ENCODE data around the gene MAP3K9.
"Not testable (repeated sequence)": the region's sequence is repeated elsewhere in the genome, so short reads cannot be mapped to it uniquely, and the experiment has no call there.

Gene MAP3K9

DNA sequence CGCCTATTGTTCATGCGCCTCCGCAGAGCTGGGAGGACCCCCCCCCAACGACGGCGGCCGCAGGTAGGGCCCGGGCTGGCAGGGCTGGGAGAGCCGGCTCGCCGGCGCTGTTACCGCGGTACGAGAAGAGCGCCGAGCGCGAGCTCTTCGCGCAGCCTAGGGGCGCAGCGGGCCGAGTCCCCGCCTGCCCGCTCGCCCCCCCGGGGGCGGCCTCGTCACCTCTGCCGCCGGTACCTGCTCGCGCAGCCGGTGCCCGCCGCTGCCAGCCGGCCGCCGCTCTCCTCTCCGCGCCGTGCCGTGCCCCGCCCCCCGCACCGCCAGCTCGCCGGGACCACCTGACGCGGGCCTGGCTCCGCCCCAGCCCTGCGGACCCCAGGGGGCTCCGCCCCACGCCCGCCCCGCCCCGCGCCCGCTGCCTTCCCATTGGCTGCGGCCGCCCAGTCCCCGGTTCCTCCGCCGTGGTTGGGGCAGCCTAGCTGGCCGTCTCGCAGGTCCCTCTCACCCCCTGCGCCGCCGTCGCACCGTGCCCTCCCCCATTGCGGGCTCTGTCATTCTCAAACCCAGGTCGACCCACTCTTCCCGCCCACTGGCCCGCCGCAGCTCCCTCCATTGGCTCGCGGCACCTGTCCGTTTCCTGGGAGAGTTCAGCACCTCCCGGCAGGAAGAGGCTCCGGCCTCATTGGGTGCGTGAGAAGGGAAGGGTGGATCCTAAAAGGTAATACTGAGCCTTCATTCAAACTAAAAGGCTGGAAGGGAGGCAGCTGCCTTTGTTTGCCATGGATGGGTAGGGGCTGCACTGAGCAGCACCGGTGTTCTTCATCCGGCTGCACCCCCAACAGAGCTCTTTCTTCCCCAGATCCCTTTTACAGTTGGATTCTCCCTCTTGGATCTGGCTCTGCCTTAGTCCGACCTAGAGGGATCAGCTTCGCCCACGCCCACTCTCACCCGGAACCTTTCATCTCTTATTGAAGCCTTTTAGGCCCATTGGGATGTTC is at the start of gene MAP3K9:
Gene MAP3K9 (minus strand): TSS at position 289 of the 995 bp plus-strand sequence. CDS start 342 bp downstream, outside the sequence.
- FAIRE-seq: no peak

GRCh38 chr14:70858641-70859040 is 49.3 kb upstream of the MAP3K9 start:
- FAIRE-seq: no peak

- FAIRE-seq: no peak
These were observed 48.2 kb upstream of the MAP3K9 start for GRCh38 chr14:70857496-70857890.

GRCh38 chr14:70856851-70857495 is 47.7 kb upstream of the MAP3K9 start:
- FAIRE-seq: no peak

- no peak for FAIRE-seq
These were observed 46.2 kb upstream of the MAP3K9 start for GRCh38 chr14:70855486-70855885.

DNA sequence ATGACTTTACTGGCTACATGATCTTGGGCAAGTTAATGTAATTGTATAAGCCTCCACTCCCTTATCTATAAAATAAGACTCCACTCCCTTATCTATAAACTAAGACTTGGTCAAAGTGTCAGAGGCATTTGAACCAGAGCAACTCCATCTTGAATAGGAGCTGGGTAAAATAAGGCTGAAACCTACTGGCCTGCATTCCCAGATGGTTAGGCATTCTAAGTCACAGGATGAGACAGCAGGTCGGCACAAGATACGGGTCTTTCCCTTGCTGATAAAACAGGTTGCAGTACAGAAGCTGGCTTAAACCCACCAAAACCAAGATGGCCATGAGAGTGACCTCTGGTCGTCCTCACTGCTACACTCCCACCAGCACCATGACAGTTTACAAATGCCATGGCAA is 44.3 kb upstream of the MAP3K9 start:
- FAIRE-seq: not testable (repeated sequence)

DNA sequence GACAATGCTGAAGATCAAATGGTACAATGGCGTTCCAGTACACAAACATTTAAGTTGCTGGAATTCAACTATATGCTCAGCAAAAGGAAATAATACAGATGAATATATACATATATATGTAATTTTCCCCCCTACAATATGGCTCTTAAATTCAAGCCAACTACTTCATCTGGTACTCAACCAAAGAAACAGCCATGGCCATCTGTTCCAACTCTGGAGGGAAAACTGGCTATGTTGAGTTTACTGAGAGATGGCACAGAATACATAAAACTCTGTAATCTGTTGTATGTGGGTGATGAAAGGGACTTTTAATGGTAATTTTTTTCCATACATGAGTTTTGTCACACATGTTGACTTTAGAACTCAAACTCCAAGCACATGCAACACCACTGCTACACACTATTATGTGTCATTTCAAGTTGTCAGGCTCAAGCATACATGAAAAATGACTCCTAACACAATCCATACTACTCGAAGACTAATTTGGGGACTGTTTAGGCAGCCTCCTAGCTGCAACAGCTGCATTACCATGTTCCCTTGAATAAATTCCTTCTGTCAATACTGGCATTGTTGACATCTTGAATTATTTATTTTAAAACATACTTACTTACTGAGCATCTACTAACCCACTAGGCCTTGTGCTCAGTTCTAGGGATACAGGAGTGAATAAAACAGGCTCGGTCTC is 38.2 kb upstream of the MAP3K9 start:
- no peak for FAIRE-seq

DNA sequence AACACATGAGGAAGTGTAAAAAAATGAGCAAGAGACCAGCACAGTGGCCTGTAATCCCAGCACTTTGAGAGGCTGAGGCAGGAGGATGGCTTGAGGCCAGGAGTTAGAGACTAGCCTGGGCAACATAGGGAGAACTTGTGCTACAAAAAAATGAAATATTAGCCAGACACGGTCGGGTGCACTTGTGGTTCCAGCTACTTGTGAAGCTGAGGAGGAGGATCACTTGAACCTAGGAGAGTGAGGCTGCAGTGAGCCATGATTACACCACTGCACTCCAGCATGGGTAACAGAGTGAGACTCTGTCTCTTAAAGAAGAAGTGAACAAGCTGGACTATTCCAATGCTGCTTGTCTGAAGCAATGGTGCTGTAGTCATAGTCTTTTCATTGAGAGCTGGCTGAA is 36.3 kb upstream of the MAP3K9 start:
- no peak for FAIRE-seq

GRCh38 chr14:70842851-70843462 is 33.6 kb upstream of the MAP3K9 start:
- FAIRE-seq: no peak

DNA sequence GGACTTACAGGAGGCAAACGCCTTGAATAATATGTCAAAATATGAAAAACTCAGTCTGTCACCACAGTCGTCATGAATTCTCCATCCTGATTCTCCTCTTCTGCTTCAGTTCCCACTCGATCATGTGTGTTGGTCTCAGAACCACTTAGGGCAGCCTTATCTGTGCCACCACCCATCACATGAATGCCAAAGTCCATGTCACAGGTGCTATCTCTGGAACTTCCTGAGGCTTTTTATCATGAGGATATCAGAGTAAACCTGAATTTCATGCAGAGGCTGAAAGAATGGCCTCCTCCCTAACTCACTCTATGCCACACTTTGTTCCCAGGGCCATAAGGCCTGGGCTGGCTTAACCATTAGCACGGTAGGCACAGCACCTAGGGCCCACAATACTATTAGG is 28.8 kb upstream of the MAP3K9 start:
- FAIRE-seq: no peak

DNA sequence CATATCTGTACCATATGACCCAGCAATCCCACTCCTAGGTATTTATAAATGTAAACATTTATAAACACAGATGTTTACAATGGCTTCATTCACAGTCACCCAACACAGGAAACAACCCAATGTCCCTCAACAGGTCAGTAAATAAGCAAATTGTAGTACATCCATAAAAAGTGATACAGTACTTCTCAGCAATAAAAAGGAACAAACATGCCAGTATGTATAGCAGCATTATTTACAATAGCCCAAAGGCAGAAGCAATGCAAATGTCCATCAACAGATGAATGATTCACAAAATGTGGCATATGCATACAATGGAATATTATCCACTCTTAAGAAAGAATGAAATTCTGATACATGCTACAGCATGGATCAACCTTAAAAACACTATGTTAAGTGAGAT is 27.6 kb upstream of the MAP3K9 start:
- FAIRE-seq: no peak

DNA sequence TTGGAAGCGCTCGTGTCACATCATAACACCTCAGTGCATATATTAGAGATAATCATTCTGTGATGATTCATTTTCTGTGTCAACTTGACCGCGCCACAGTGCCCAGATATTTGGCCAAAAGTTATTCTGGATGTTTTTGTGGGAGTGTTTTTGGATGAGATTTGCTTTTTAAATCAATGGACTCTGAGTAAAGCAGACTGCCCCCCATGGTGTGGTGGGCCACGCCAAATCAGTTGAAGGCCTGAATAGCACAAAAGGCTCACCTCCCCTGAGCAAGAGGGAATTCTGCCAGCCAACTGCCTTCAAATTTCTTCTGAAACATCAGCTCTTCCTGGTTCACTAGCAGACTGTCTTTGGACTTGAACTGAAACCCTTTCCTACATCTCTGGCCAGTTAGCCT is 24.6 kb upstream of the MAP3K9 start:
- FAIRE-seq: no peak

GRCh38 chr14:70832561-70833305 is 23.4 kb upstream of the MAP3K9 start:
- FAIRE-seq: no peak

DNA sequence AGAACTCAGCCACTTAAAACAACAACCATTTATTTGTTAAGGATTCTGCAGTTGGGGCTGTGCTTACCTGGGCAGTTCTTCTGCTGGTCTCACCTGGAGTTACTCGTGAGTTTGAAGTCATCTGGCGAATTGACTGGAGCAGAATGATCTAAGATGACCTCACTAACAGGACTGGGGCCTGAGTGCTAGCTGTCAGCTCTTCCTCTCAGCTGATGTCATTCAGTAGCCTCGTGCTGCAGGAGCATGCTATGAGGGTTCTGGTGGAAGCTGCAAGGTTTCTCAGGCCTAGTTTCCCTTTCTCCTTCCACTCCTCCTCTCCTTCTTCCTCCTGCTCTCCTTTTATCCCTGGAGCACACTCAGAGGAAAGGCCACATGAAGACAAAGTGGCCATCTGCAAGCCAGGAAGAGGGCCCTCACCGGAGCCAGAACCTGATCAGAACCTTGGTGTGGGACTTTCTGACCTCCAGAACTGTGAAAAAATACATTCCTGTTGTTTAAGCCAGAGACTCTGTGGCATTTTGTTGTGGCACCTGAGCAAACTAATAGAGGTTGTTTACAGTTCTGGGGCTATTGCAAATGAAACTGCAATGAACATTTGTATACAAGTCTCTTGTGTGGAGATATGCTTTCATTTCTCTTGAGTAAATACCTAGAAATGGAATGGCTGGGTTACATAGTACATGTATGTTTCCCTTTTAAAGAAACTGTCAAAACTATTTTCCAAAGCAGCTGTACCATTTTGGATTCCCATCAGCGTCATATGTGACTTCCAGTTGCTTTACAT is 21.9 kb upstream of the MAP3K9 start:
- no peak for FAIRE-seq

DNA sequence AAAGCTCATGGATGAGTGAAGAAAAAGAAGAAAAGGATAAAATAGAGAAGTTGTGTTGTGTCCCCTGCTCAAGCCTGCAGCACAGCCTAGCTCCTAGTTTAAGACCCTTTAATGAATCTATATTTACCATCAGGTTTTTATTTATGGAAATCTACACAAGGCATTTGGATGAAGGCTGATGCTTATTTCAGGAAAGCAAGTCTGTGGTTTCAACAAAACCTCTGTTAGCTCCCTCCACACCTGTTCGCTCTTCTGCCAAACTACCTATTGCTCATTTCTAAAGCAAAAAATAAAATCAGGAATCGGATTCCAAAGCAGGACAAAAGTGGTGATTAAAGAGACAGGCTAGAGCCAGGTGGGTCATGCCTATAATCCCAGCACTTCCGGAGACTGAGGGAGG is 18.9 kb upstream of the MAP3K9 start:
- no peak for FAIRE-seq

GRCh38 chr14:70827752-70828151 is 18.4 kb upstream of the MAP3K9 start:
- FAIRE-seq: no peak

DNA sequence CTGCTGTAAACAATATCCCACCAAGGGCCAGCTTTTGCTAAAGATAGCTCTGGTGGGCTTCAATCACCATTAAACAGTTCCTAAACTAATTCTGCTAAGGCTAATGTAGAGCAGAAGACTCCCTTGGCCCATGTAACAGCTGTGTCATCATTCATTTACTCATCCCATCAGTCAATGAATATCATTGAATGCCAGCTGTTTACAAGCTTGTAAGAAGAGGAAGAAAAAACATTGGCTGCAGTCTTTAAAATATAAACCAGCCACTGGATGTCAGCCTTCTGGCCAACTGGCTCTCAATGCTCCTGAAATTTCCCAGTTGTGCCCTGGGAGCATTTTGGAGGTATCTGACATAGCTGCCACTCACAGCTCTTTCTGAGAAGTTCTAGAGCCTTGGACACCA is 18.0 kb upstream of the MAP3K9 start:
- no peak for FAIRE-seq

GRCh38 chr14:70823281-70823680 is 14.0 kb upstream of the MAP3K9 start:
- FAIRE-seq: no peak

DNA sequence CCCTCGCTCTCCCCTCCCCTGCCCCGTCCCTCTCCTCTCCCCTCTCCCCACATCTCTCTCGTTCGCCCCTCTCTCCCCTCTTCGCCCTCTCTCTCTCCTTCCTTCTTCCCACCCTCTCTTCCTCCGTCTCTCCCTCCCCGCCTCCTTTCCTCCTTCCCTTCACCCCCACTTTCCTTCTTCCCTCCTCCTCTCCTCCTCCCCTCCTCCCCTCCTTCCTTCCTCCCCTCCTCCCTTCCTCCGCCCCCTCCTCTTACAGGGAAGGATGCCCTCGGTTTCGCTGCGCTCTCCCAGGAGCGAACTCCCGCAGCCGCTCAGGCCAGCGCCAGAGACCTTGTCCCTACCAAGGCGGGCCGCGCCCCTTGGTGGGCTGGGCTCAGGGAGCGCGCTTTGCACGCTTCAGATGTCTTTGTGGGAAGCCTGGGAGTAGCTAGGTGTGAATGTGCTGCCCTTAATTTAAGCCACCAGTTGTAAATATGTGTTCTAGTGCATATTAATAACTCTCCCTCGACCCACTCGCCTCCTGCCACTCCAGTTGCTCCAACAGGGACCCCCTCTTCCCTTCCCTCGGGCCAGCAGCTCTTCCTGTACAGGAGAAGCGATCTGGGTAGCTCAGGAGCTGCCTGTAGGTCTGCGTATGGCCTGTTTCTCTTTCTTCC is 13.3 kb upstream of the MAP3K9 start:
- no peak for FAIRE-seq

- no peak for FAIRE-seq
These were observed 12.5 kb upstream of the MAP3K9 start for GRCh38 chr14:70821584-70822529.
